Tibial artery (tissue), 4 donors: ENCODE results near the gene USP10.

Source experiments
- DNase-seq, 2 donors: peaks; one replicate each; pipeline ENCODE4 v3.0.0-alpha.2; 2019
- H3K27ac ChIP-seq, 2 donors: fragments of 200-600 bp; sonication (generic) in 1 of 2; 1 replicate in 1 of 2; 2 replicates in 1 of 2; pipeline ENCODE4 v1.5.1; 2018 to 2019; ENCODE audit warnings: mild to moderate bottlenecking in 1 of 2
- H3K27me3 ChIP-seq, 2 donors: fragments of 200-600 bp; sonication (generic) in 1 of 2; one replicate each; pipeline versions ENCODE4 v1.5.1 to v1.6.0; 2016 to 2019
- H3K36me3 ChIP-seq, 3 donors: fragments of 200-600 bp; sonication (generic) in 2 of 3; one replicate each; pipeline ENCODE4 v1.5.1; 2016 to 2019; ENCODE audit warnings: mild to moderate bottlenecking in 2 of 3
- H3K4me1 ChIP-seq, 4 donors: fragments of 200-600 bp; sonication (generic) in 2 of 4; 1 replicate in 3 of 4; 2 replicates in 1 of 4; pipeline ENCODE4 v1.5.1; 2016 to 2019
- H3K4me3 ChIP-seq, 2 donors: fragments of 200-600 bp; sonication (generic) in 1 of 2; 1 replicate in 1 of 2; 2 replicates in 1 of 2; pipeline ENCODE4 v1.5.1; 2018 to 2019; ENCODE audit warnings: mild to moderate bottlenecking in 2 of 2
- H3K9me3 ChIP-seq, 3 donors: fragments of 200-600 bp; sonication (generic) in 1 of 3; one replicate each; pipeline ENCODE4 v1.5.1; 2016 to 2019
- CTCF ChIP-seq, 2 experiments: fragments of 200-600 bp in 1 of 2; fragments of 450-650 bp in 1 of 2; IDR thresholded peaks; one replicate each; pipeline ENCODE4 v1.5.1; 2017 to 2019; ENCODE audit warnings: antibody characterized with exemption in 2 of 2, mild to moderate bottlenecking in 1 of 2, moderate library complexity in 1 of 2
- intact Hi-C: fragments of 100-400 bp; cut with DNase I; formaldehyde crosslinking; loops from one replicate; pipeline ENCODE4 v1.15.0; 2023; ENCODE audit warnings: low total_unique reads

Gene USP10

GRCh38 chr16:84782846-84783245 is 83.0 kb downstream of the USP10 start:
- Histone ChIP-seq H3K36me3 (peaks cover 10 to 25% (median 23%) of the 10 kb centered on the region in 3 donors), H3K27ac (no peak overlapping the region), H3K4me3 (no peak overlapping the region), H3K4me1 (peaks cover 0 to 17% (median 13%) of the 10 kb centered on the region in 4 donors), H3K9me3 (no peaks in the 10 kb centered on the region), H3K27me3 (no peaks in the 10 kb centered on the region)
- no peak for DNase-seq
- no peak for TF ChIP-seq CTCF (IDR thresholded peaks at IDR 0.05)
- intact Hi-C loops, result no loop called here

GRCh38 chr16:84785843-84786581 is 86.2 kb downstream of the USP10 start:
- no peaks in the 10 kb centered on the region for H3K36me3 ChIP-seq
- no peak overlapping the region for H3K27ac ChIP-seq
- no peaks in the 10 kb centered on the region for H3K27me3 ChIP-seq
- intact Hi-C loops, result no loop called here
- H3K9me3 ChIP-seq, result no peaks in the 10 kb centered on the region
- no peak for DNase-seq
- TF ChIP-seq CTCF (IDR thresholded peaks at IDR 0.05), result no peak
- H3K4me1 ChIP-seq, result peaks cover 0 to 17% (median 13%) of the 10 kb centered on the region in 4 donors
- H3K4me3 ChIP-seq, result no peak overlapping the region

GRCh38 chr16:84786605-84787262 is 86.9 kb downstream of the USP10 start:
- H3K4me1 ChIP-seq, result peaks cover 0 to 17% (median 13%) of the 10 kb centered on the region in 4 donors
- H3K27ac ChIP-seq, result no peak overlapping the region
- no peaks in the 10 kb centered on the region for H3K9me3 ChIP-seq
- H3K27me3 ChIP-seq, result no peaks in the 10 kb centered on the region
- no peak overlapping the region for H3K4me3 ChIP-seq
- no peak for TF ChIP-seq CTCF (IDR thresholded peaks at IDR 0.05)
- intact Hi-C loops, result no loop called here
- no peaks in the 10 kb centered on the region for H3K36me3 ChIP-seq
- DNase-seq, result peak in 1 of 2 donors; percentile 62

- Histone ChIP-seq H3K4me1 (peaks cover 0 to 17% (median 13%) of the 10 kb centered on the region in 4 donors), H3K36me3 (no peaks in the 10 kb centered on the region), H3K9me3 (no peaks in the 10 kb centered on the region), H3K27ac (no peak overlapping the region), H3K27me3 (no peaks in the 10 kb centered on the region), H3K4me3 (no peak overlapping the region)
- intact Hi-C loops, result no loop called here
- no peak for DNase-seq
- no peak for TF ChIP-seq CTCF (IDR thresholded peaks at IDR 0.05)
These were observed 87.4 kb downstream of the USP10 start for GRCh38 chr16:84787263-84787622.

- no peaks in the 10 kb centered on the region for H3K9me3 ChIP-seq
- H3K4me1 ChIP-seq, result peaks cover 0 to 17% (median 13%) of the 10 kb centered on the region in 4 donors
- H3K36me3 ChIP-seq, result no peaks in the 10 kb centered on the region
- H3K4me3 ChIP-seq, result no peak overlapping the region
- no peak for DNase-seq
- intact Hi-C loops, result no loop called here
- no peak for TF ChIP-seq CTCF (IDR thresholded peaks at IDR 0.05)
- no peaks in the 10 kb centered on the region for H3K27me3 ChIP-seq
- H3K27ac ChIP-seq, result no peak overlapping the region
These were observed 89.2 kb downstream of the USP10 start for GRCh38 chr16:84788920-84789391.
